Activated naive CD4-positive, alpha-beta T cell treated with anti-CD3 and anti-CD28 coated beads, Interleukin-2, amount 50 U/mL, for 24 hours (primary cell): ENCODE data around the gene ATP5MC2.
"Not testable (repeated sequence)": the region's sequence is repeated elsewhere in the genome, so short reads cannot be mapped to it uniquely, and the experiment has no call there.

Experiments used
- H3K27ac Mint-ChIP-seq: one replicate; pipeline ENCODE4 v1.8.0; 2021; ENCODE audit warnings: mild to moderate bottlenecking, mixed read lengths
- H3K27me3 Mint-ChIP-seq: one replicate; pipeline ENCODE4 v1.8.0; 2021; ENCODE audit warnings: mixed read lengths
- H3K36me3 Mint-ChIP-seq: one replicate; pipeline ENCODE4 v1.8.0; 2021; ENCODE audit warnings: mixed read lengths
- H3K4me1 Mint-ChIP-seq: one replicate; pipeline ENCODE4 v1.8.0; 2021; ENCODE audit warnings: mixed read lengths
- H3K4me3 Mint-ChIP-seq: one replicate; pipeline ENCODE4 v1.8.0; 2021; ENCODE audit warnings: mild to moderate bottlenecking, mixed read lengths
- H3K9me3 Mint-ChIP-seq: one replicate; pipeline ENCODE4 v1.8.0; 2021; ENCODE audit warnings: mixed read lengths

Gene ATP5MC2

GRCh38 chr12:53698948-53699677, 23.2 kb upstream of the ATP5MC2 start:
- H3K4me3 Mint-ChIP-seq, result no peak overlapping the region
- H3K36me3 Mint-ChIP-seq, result no peaks in the 10 kb centered on the region
- H3K27me3 Mint-ChIP-seq, result peaks cover 68% of the 10 kb centered on the region
- H3K4me1 Mint-ChIP-seq, result peaks cover 34% of the 10 kb centered on the region
- no peak overlapping the region for H3K27ac Mint-ChIP-seq
- no peaks in the 10 kb centered on the region for H3K9me3 Mint-ChIP-seq

DNA sequence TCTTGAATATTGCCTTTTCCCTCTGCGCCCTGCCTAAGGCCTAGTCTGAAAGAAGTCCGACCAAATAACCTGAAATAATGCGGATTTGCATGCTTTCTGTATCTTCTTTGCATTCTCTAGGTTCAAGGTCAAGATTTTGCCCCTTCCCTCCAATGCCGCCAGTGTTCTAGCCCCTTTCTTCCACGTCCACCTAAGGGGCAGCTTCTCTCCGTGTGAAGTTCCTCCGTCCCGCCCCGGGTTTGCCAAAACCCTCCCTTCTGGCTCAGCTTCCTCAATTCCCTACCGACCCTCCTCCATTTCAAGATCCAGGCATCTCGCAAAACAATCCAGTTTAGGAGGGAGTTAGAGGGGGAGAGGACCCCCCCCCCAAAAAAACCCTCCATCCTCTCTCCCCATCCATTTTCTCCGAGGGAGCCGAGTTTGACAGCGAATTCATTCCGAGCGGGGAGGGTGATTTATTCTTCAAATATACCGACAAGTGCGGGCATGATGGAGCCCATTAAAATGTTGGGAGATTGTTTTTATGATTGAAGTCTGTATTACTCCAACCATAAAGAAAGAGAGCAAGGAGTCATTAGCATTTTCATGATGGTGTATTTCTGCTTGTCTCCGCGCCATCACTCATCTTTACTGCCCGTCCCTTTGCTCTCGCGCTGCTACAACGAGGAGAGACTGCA, 20.9 kb upstream of the ATP5MC2 start:
- H3K27me3 Mint-ChIP-seq, result peaks cover 62% of the 10 kb centered on the region
- peaks cover 2% of the 10 kb centered on the region for H3K36me3 Mint-ChIP-seq
- no peak overlapping the region for H3K27ac Mint-ChIP-seq
- no peaks in the 10 kb centered on the region for H3K9me3 Mint-ChIP-seq
- peaks cover 32% of the 10 kb centered on the region for H3K4me1 Mint-ChIP-seq
- peak overlapping the region; percentile 19 for H3K4me3 Mint-ChIP-seq

DNA sequence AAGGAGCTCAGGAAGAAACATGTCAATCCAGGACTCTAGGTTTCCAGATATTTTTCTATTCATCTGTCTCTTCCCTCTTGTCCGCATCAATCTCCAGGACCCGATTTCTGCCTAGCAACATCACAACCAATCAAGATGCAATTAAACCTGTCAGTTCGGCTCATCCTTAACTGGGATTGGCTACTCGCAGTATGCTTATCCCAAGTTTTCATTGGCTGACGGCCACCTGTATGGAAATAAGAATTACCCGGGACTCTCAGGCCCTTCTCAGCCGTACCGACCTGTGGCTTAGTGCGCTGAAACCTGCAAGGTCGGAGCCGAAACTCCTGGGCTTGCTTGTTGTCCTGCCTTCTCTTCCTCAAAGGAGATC, 20.4 kb upstream of the ATP5MC2 start:
- Mint-ChIP-seq H3K27ac (no peak overlapping the region), H3K9me3 (no peaks in the 10 kb centered on the region), H3K36me3 (peaks cover 3% of the 10 kb centered on the region), H3K4me3 (peak overlapping the region; percentile 19), H3K27me3 (peaks cover 61% of the 10 kb centered on the region), H3K4me1 (peaks cover 31% of the 10 kb centered on the region)

- no peak overlapping the region for H3K27ac Mint-ChIP-seq
- peak overlapping the region; percentile 85 for H3K4me3 Mint-ChIP-seq
- no peaks in the 10 kb centered on the region for H3K9me3 Mint-ChIP-seq
- peaks cover 3% of the 10 kb centered on the region for H3K36me3 Mint-ChIP-seq
- H3K4me1 Mint-ChIP-seq, result peaks cover 31% of the 10 kb centered on the region
- H3K27me3 Mint-ChIP-seq, result peaks cover 58% of the 10 kb centered on the region
Measured at GRCh38 chr12:53695152-53696145, 19.6 kb upstream of the ATP5MC2 start.

- Mint-ChIP-seq H3K27me3 (peaks cover 53% of the 10 kb centered on the region), H3K27ac (no peak overlapping the region), H3K4me3 (peak overlapping the region; percentile 85), H3K36me3 (peaks cover 3% of the 10 kb centered on the region), H3K4me1 (peaks cover 31% of the 10 kb centered on the region), H3K9me3 (no peaks in the 10 kb centered on the region)
Measured at GRCh38 chr12:53694756-53695151, 18.9 kb upstream of the ATP5MC2 start.

GRCh38 chr12:53688134-53688533, 12.3 kb upstream of the ATP5MC2 start:
- Mint-ChIP-seq H3K4me1 (no peaks in the 10 kb centered on the region), H3K36me3 (peaks cover 2% of the 10 kb centered on the region), H3K27me3 (peaks cover 8% of the 10 kb centered on the region), H3K27ac (no peak overlapping the region), H3K4me3 (no peak overlapping the region), H3K9me3 (no peaks in the 10 kb centered on the region)

GRCh38 chr12:53686436-53686835, 10.6 kb upstream of the ATP5MC2 start:
- peaks cover 2% of the 10 kb centered on the region for H3K27me3 Mint-ChIP-seq
- no peaks in the 10 kb centered on the region for H3K4me1 Mint-ChIP-seq
- H3K27ac Mint-ChIP-seq, result no peak overlapping the region
- no peak overlapping the region for H3K4me3 Mint-ChIP-seq
- no peaks in the 10 kb centered on the region for H3K36me3 Mint-ChIP-seq
- no peaks in the 10 kb centered on the region for H3K9me3 Mint-ChIP-seq

- no peaks in the 10 kb centered on the region for H3K36me3 Mint-ChIP-seq
- peaks cover 3% of the 10 kb centered on the region for H3K27me3 Mint-ChIP-seq
- no peaks in the 10 kb centered on the region for H3K4me1 Mint-ChIP-seq
- H3K9me3 Mint-ChIP-seq, result no peaks in the 10 kb centered on the region
- no peak overlapping the region for H3K27ac Mint-ChIP-seq
- H3K4me3 Mint-ChIP-seq, result no peak overlapping the region
Measured at GRCh38 chr12:53684654-53685220, 8.9 kb upstream of the ATP5MC2 start.

DNA sequence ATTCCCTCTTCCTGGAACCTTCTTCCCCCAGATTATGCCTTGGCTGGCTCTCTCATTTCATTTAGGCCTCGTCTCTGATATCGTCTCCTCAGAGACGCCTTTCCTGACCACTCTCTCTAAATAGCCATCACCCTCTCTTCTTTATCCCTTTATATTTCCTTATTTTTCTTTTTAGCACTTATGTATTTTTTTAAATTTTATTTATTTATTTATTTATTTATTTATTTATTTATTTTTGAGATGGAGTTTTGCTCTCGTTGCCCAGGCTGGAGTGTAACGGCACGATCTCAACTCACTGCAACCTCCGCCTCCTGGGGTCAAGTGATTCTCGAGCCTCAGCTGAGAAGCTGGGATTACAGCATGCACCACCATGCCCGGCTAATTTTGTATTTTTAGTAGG, 8.1 kb upstream of the ATP5MC2 start:
- H3K4me1 Mint-ChIP-seq, result no peaks in the 10 kb centered on the region
- H3K36me3 Mint-ChIP-seq, result no peaks in the 10 kb centered on the region
- H3K4me3 Mint-ChIP-seq, result no peak overlapping the region
- no peaks in the 10 kb centered on the region for H3K9me3 Mint-ChIP-seq
- H3K27ac Mint-ChIP-seq, result no peak overlapping the region
- H3K27me3 Mint-ChIP-seq, result peaks cover 4% of the 10 kb centered on the region

DNA sequence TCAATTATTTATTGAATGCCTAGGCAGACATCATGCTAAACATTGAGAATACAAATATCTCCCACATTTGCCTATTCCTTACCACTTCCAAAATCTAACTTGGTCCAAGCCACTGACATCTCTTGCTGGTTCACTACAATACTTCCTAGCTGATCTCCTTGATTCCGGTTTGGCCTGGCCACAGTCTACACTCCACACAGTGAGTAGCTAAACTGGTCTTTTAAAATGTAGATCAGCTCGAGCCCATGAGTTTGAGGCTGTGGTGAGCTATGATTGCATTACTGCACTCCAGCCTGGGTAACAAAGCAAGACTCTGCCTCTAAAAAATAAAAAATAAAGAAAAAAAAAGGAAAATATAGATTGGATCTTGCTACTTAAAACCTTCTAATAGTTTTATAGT, 7.6 kb upstream of the ATP5MC2 start:
- Mint-ChIP-seq H3K36me3 (no peaks in the 10 kb centered on the region), H3K27ac (no peak overlapping the region), H3K4me1 (no peaks in the 10 kb centered on the region), H3K9me3 (no peaks in the 10 kb centered on the region), H3K27me3 (peaks cover 5% of the 10 kb centered on the region), H3K4me3 (no peak overlapping the region)

- not testable (repeated sequence) for H3K9me3 Mint-ChIP-seq, H3K27ac Mint-ChIP-seq, H3K36me3 Mint-ChIP-seq, H3K4me1 Mint-ChIP-seq, H3K4me3 Mint-ChIP-seq
- peaks cover 10% of the 10 kb centered on the region for H3K27me3 Mint-ChIP-seq
Measured at GRCh38 chr12:53680061-53680460, 4.2 kb upstream of the ATP5MC2 start.

DNA sequence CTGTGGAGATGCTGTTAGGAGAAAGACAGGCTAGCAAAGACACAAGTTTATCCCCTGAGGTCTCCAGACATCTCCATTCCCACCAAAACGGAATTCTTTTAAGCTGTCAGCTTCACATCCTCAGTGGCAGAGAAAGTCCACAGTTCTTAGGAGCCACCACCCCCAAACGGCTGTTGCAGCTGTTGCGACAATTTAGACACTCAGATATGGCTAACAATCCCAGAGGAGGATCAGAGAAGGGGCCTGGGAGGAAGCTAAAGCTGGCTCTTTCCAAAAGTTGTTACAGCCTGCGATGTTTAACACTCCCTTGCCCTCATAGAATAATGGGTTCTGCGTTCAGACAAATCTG, 1.9 kb upstream of the ATP5MC2 start:
- no peak overlapping the region for H3K4me3 Mint-ChIP-seq
- H3K4me1 Mint-ChIP-seq, result peaks cover 18% of the 10 kb centered on the region
- H3K9me3 Mint-ChIP-seq, result no peaks in the 10 kb centered on the region
- peaks cover 10% of the 10 kb centered on the region for H3K27me3 Mint-ChIP-seq
- peaks cover 5% of the 10 kb centered on the region for H3K36me3 Mint-ChIP-seq
- no peak overlapping the region for H3K27ac Mint-ChIP-seq

DNA sequence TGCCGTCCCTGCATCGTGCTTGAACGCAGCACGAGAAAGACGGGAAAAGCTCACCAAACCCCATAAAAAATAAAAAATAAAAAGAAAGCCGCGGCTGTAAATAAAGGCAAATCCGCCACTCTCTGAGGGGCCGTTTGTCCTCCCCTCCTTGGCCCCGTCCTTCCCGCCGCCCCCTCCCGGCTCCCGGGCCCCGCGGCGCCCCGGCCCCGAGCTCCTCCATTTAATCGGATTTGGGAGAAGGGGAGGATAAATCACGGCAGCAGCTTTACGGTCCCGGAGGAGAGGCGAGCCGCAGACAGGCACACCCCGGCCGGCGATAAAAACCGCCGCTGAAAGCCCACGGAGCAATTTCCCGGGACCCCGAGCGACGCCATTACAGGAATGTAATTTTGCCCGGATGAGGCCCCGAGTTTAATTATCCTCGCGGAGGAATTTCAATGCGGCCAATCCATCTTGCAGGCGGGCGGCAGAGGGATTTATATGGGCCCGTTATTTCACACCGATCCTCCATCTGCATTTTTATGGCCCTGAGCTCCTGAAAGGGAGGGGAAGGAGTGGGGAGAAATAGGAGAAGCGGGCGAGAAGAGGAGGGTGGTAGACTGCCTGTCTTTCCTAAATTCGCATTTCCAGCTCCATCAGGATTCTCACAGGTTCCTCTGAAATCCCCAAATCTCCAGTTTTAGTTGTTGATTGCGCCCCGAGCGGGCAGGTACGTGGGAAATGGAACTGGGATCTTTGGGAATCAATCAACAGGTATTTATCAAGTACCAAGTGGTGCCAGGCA, 1.3 kb upstream of the ATP5MC2 start:
- H3K9me3 Mint-ChIP-seq, result no peaks in the 10 kb centered on the region
- peaks cover 5% of the 10 kb centered on the region for H3K36me3 Mint-ChIP-seq
- H3K4me3 Mint-ChIP-seq, result peak overlapping the region; percentile 92
- peak overlapping the region; percentile 70 for H3K27ac Mint-ChIP-seq
- peaks cover 10% of the 10 kb centered on the region for H3K27me3 Mint-ChIP-seq
- peaks cover 23% of the 10 kb centered on the region for H3K4me1 Mint-ChIP-seq

GRCh38 chr12:53676656-53677015, 753 bp upstream of the ATP5MC2 start:
- H3K4me3 Mint-ChIP-seq, result peak overlapping the region; percentile 92
- H3K36me3 Mint-ChIP-seq, result peaks cover 5% of the 10 kb centered on the region

More at GRCh38 chr12:53676656-53677015, 753 bp upstream of the ATP5MC2 start:
- no peaks in the 10 kb centered on the region for H3K9me3 Mint-ChIP-seq
- peak overlapping the region; percentile 97 for H3K27ac Mint-ChIP-seq
- H3K4me1 Mint-ChIP-seq, result peaks cover 23% of the 10 kb centered on the region
- peaks cover 10% of the 10 kb centered on the region for H3K27me3 Mint-ChIP-seq
